B cell (primary cell): Measurements from ENCODE around the gene CNTD1.

Experiments used
- EZH2 ChIP-seq: IDR thresholded peaks from 2 replicates; pipeline ENCODE4 v1.6.1; 2012; ENCODE audit warnings: borderline replicate concordance, low read depth, mild to moderate bottlenecking, moderate library complexity, low read length; ENCODE audit not compliant: insufficient read depth, poor library complexity, severe bottlenecking
- TF ChIP-seq, protein P1 (sequence below): fragments of 200-600 bp; IDR thresholded peaks from one replicate; pipeline ENCODE4 v1.8.0; 2022; ENCODE audit warnings: antibody characterized with exemption, mild to moderate bottlenecking

DNA sequence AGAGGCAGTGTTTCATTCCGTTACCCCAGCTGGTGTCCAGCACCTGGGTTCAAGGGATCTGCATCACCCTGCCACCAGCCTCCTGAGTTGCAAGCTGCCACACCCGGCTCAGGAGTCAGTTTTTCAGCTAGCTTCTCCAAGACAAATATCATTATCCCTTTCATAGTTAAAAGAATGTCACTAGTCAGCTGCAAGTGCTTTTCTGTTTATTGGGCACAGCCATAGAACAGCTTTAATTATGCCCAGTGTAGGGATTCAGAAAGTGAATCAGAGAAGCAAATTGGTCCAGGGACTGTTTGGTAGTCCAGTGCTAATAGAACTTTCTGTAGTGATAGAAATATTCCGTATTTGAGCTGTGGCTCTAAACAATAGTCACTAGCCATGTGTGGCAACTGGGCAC is 49.4 kb downstream of the CNTD1 start:
- TF ChIP-seq, protein P1, sequence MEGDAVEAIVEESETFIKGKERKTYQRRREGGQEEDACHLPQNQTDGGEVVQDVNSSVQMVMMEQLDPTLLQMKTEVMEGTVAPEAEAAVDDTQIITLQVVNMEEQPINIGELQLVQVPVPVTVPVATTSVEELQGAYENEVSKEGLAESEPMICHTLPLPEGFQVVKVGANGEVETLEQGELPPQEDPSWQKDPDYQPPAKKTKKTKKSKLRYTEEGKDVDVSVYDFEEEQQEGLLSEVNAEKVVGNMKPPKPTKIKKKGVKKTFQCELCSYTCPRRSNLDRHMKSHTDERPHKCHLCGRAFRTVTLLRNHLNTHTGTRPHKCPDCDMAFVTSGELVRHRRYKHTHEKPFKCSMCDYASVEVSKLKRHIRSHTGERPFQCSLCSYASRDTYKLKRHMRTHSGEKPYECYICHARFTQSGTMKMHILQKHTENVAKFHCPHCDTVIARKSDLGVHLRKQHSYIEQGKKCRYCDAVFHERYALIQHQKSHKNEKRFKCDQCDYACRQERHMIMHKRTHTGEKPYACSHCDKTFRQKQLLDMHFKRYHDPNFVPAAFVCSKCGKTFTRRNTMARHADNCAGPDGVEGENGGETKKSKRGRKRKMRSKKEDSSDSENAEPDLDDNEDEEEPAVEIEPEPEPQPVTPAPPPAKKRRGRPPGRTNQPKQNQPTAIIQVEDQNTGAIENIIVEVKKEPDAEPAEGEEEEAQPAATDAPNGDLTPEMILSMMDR, result no peak
- TF ChIP-seq EZH2, result no peak
